Mesothelial cell of epicardium (in vitro differentiated cells): ENCODE data around the gene ELL2. TPM values are rescaled to one million over a fixed set of nuclear protein-coding genes. Genes with fewer than 3 reads are reported as not detected.
A peak's percentile ranks its signal among the peaks of the same experiment; 100 is the strongest.

Experiments used
- DNase-seq, 2 experiments: peaks; one replicate each; pipeline ENCODE4 v3.0.0; 2021; ENCODE audit warnings: low spot score in 2 of 2; ENCODE audit not compliant: unreplicated experiment in 2 of 2
- H3K27ac Mint-ChIP-seq: 2 replicates; pipeline ENCODE4 v1.8.0; 2021; ENCODE audit warnings: mixed read lengths
- H3K27me3 Mint-ChIP-seq: 2 replicates; pipeline ENCODE4 v1.8.0; 2021; ENCODE audit warnings: low read depth, mixed read lengths
- H3K36me3 Mint-ChIP-seq: 2 replicates; pipeline ENCODE4 v1.8.0; 2021; ENCODE audit warnings: mixed read lengths
- H3K4me1 Mint-ChIP-seq: 2 replicates; pipeline ENCODE4 v1.8.0; 2021; ENCODE audit warnings: mixed read lengths
- H3K4me3 Mint-ChIP-seq: 2 replicates; pipeline ENCODE4 v1.8.0; 2021; ENCODE audit warnings: mild to moderate bottlenecking, moderate library complexity, mixed read lengths
- H3K9me3 Mint-ChIP-seq: 2 replicates; pipeline ENCODE4 v1.8.0; 2021; ENCODE audit warnings: mixed read lengths
- CTCF ChIP-seq: fragments of 200-600 bp; sonication (generic); IDR thresholded peaks from one replicate; pipeline ENCODE4 v1.5.0; 2021; ENCODE audit warnings: antibody characterized with exemption; ENCODE audit not compliant: unreplicated experiment
- total RNA-seq: library from RNA; stranded (reverse); gene quantifications from 3 replicates; pipeline ENCODE4 v1.2.1, GENCODE V29; 2021

ELL2 gene
- total RNA-seq, 1 donor from 2014 or later: 11.7 TPM

DNA sequence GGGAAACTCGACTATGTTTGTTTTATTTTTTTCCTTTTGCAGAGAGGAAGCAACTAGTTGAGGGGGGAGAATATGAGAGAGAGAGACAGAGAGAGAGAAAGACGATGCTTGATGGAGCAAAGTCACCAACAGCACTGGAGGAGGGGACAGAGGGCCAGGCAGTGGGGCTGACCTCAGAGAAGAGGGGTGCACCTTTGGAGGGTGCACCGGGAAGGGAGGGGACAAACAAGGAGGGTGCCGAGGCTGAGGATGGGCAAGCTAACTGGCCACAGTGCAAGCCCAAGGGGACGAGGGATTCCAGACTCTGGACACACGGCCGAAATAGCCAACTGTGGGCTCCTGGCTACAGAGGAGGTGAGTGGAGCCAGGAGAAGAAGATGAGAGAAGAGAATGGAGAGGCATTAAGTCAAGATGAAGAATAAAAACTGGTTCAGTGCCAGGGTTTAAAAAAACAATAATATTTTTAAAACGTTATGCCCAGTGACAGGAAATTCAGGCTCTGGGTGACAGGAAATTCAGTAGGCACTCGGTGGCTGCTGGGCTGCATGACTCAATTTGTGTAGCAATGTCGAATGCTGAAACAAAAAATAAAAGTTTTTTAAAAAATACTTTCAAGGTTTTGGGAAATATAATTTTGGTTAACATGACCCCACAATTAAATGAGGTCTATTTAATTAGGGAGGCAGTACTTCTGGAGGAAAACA, 125.8 kb downstream of the ELL2 start:
- no peaks in the 10 kb centered on the region for H3K9me3 Mint-ChIP-seq
- H3K36me3 Mint-ChIP-seq: no peaks in the 10 kb centered on the region
- peaks cover 14% of the 10 kb centered on the region for H3K4me1 Mint-ChIP-seq
- no peak for TF ChIP-seq CTCF
- H3K27me3 Mint-ChIP-seq: no peaks in the 10 kb centered on the region
- no peak for DNase-seq
- no peak overlapping the region for H3K27ac Mint-ChIP-seq
- peak overlapping the region; percentile 7 for H3K4me3 Mint-ChIP-seq

Other genes with a start within 250 kb of the ELL2 start
- gene RHOBTB3, start 230.5 kb downstream of the ELL2 start, total RNA-seq: 146 to 154 TPM (median 153 TPM) in 3 replicates
- 14.8 to 19.8 TPM (median 17.9 TPM) in 3 replicates for gene GLRX, start 139.1 kb downstream of the ELL2 start, total RNA-seq